NCI-H1930 (cell line): Measurements from ENCODE around the gene KHDC3L.

ENCODE experiments used
- DNase-seq, 2 experiments: peaks; one replicate each; lab custom pipeline; 2025; lab: John Stamatoyannopoulos, UW

KHDC3L gene, protein sequence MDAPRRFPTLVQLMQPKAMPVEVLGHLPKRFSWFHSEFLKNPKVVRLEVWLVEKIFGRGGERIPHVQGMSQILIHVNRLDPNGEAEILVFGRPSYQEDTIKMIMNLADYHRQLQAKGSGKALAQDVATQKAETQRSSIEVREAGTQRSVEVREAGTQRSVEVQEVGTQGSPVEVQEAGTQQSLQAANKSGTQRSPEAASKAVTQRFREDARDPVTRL

DNA sequence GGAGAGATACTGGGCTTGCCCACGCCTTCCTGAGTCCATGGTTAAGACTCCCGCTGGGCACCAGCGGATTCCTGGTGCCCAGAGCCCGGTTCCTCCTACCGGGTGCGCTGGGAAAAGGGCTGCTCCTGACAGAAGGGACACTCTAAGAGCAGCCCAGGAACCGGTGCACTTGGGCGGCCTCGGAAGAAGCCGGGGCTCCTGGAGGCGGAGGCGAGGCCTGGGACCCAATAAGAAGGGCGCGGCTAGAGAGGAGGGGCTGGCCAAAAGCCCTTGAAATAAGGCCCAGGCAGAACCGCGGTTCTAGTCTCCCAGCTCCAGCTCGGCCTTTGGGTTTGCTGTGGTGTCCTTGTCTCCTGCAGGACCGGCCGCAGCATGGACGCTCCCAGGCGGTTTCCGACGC is at the start of gene KHDC3L:
Gene KHDC3L (plus strand): TSS at position 301 of the 400 bp plus-strand sequence. CDS start 72 bp downstream, at position 373.
- DNase-seq: no peak

DNA sequence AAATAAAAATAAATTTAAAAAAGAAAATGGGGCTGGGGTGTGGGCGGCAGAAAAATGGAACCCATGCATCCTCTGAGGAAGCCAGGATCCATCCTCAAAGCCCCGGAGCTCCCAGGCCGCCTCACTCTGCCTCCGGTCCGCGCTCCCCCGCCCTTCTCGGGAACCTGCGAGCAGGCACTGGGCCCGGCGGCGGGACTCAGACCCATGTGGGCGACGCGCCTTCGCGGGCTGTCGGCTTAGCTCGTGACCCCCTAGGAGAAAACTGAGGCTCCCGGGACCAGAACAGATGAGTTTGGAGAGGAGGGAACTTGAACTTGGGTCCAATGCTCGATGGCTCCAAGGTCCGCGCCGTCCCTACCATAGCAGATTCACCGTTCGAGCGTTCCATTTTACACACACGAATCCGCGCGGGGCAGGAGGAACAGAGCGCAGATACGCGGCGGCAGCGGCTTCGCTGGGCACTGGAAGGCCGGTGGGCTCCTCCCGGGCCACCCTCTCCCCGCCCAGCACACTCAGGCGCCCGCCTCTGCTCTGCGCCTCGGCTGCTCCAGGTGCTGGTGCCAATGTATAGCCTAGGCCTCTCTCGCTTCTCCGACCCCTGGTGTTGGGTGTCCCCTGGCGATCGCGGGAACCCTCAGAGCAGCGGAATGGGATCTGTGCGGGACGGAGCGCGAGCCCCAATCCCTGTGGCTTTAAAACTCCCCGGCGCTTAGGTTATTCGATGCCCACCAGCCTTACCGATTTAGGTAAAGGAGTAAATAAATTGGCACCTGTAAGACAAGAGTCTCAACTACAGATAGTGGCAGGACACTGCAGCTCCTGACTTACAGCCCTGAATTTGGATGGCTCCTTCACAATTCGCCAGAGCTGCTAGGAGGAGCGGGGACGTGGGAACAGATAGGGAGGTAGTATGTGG is 47.6 kb upstream of the KHDC3L start:
- DNase-seq: no peak

DNA sequence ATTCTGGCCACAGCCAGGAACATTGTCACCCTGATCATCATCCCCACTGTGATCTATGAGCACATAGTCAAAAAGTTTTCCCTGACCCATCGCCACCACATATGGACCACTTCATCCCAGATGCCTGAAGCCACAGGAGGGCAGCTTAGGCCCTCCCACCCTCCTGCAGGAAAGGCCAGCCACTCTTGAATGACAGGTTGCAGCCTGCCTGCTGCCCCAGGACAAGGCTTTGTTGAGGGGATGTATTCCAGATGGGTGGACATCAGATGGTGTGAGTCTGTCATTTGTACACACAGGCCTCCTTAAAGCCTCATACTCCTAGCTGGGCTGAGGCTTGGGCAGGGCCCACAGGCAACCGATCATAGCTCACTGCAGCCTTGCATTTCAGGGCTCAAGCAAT is 39.1 kb upstream of the KHDC3L start:
- no peak for DNase-seq

DNA sequence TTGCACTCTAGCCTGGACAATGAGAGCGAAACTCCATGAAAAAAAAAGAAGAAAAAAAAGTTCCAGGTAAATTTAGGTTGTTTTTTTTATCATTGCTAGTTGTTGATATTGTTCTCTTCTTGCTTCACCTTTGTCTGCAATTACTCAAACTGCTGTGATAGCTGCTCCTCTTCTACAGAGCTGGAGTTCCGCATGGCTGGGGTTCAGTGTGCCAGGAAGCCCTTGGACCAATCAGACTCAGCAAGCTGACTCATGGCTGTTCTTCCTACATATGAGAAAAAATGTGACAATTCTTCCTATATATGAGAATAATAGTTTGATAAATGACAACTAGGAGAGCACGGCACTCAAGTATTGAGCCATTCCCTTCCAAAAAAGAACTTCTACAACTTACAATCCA is 36.8 kb upstream of the KHDC3L start:
- no peak for DNase-seq

DNA sequence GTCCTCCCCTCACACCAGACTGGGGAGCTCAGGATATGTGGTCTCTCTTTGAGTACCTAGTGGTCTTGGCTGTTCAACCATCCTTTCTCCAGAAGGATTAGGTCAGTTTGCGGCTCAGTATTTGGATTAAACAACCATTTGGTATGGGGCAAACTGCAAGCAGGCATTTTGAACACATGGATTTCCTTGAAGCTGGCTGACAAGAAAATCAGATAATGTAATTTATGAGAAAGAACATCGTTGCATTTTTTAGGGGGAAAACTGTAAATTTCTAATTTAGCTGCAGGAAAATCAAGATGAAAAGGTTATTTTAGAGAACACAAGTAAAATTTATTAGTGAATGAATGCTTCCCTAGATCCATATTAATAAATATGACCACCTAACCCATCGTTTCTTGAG is 33.7 kb upstream of the KHDC3L start:
- DNase-seq: no peak

DNA sequence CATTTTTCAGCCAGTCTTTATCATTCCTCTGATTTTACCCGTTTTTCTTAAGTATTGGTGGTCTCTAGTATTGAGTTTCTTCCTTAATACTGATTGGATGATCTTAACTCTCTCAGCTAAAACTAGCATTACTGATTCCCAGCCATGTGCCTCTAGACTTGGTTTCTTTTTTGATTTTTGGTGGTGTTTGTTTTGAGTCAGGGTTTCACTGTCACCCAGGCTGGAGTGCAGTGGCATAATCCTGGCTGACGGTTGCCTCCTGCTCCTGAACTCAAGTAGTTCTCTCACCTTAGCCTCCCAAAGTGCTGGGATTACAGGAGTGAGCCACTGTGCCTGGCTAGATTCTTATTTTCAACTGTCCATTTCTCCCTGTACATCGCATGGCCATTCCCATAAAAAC is 33.3 kb upstream of the KHDC3L start:
- no peak for DNase-seq

DNA sequence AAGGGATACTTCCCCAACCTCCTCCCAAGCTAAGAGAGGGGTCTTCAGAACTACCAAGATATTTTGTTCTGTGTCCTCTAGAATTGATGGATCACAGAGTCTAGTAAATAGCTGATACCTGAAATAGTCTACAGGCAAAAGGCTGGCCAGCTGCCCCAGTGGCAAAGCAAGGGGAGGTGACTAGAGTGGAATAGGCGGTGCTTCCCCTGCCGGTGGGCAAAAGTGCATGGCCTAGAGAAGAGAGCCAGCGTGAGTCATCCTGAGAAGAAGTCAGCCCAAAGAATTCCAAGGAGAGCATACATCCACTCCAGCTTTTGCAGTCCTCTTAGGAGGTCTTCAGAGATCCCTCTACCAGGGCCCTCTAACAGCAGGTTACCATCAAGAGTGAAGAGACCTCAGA is 23.1 kb upstream of the KHDC3L start:
- no peak for DNase-seq

DNA sequence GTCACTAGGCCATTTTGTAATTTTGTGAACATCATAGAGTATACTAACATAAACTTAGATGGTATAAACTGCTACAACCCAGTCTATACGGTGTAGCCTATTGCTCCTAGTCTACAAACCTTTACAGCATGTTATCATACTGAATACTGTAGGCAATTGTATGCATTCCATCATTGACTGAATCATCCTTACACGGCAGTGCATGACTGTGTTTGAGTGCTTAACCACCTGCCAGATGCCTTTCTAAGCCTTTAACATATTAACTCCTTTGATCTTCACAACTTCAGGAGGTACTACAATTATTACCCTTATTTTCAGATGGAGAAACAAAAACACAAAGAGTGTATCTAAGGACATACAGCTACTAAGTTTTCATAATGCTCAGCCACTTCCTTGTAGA is 22.4 kb upstream of the KHDC3L start:
- DNase-seq: no peak

DNA sequence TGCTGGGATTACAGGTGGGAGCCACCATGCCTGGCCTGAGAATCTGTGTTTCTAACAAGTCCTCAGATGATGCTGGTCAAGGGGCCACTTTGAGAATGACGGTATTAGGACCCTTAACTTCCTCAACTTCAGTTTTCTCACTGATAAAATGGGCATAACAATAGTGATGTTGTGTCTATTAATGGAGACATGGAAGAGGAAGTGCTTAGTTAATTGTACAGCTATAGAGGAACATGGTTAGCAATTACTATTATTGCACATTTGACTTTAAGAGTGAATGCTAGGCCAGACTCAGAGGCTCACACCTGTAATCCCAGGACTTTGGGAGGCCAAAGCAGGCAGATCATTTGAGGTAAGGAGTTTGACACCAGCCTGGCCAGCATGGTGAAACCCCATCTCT is 21.1 kb upstream of the KHDC3L start:
- DNase-seq: no peak

DNA sequence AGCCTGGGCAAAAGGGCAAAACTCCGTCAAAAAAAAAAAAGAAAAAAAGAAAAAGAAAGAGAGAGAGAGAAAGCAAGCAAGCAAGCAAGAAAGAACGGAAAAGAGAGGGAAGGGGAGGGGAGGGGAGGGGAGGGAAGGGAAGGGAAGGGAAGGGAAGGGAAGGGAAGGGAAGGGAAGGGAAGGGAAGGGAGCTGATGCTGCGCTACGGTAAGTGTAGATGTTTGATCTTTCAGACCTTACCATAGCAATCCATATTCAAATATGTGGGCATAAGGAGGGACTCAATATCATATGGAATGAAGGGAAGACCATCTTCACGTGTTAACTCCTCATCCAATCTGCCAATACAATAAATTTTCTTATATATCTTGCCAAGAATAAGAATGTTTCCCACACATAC is 20.3 kb upstream of the KHDC3L start:
- DNase-seq: no peak

DNA sequence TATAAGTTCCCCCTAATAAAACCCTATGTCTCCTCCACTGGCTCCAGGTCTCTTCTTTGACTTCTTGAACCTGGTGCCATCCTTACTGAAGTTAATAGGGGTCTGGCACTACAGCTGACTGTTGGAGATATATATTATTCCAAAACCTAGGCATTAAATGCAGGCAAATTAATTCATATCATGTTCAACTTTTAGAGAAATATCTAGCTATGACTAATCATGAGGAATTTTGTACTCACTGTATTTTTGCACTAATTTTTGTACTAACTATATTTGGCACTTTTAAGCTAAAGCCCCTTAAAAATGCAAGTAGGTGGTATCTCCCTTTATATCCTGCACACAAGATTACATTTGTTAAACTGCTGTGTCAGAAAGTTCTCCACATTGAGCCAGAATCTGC is 19.3 kb upstream of the KHDC3L start:
- no peak for DNase-seq

DNA sequence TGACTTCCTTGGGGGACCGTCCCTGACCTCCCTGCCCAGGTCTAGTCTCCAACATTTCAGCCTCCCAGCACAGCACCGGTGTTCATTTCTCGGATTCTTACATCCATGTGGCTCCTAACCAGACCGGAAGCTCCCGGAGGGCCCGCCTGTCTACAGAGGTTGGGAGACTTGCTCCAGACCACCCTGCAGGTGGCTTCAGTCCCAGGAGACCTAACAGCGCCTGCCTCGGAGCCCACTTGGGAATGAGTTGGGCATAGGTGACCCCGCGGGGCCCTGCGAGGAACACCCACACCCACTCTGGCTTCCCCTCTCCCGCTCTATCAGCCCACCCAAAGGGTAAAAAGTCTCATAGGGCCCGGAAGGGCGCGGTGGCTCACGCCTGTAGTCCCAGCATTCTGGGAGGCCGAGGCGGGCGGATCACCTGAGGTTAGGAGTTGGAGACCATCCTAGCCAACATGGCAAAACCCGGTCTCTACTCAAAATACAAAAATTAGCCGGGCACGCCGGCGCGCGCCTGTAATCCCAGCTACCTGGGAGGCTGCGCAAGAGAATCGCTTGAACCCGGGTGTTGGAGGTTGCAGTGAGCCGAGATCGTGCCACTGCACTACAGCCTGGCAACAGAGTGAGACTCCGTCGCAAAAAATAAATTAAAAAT is 13.8 kb upstream of the KHDC3L start:
- DNase-seq: no peak

DNA sequence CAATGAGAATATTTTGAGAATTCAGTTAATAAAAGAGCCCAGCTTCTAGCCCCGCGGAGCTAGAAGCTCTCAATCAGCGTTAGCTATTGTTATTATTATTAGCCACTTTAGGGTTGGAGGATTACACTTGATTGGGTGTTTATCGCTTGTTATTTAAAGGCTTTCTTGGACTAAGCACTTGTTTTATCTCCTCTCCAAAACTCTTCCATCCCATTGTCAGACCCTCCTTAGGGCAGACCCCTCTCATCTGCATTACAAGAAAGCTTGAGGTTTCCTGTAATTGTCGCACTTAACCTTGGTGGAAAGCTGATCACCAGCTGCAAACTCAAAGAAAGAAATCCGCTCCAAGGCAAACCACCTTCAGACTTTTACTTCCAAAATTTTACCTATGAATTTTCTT is 13.1 kb upstream of the KHDC3L start:
- DNase-seq: no peak

DNA sequence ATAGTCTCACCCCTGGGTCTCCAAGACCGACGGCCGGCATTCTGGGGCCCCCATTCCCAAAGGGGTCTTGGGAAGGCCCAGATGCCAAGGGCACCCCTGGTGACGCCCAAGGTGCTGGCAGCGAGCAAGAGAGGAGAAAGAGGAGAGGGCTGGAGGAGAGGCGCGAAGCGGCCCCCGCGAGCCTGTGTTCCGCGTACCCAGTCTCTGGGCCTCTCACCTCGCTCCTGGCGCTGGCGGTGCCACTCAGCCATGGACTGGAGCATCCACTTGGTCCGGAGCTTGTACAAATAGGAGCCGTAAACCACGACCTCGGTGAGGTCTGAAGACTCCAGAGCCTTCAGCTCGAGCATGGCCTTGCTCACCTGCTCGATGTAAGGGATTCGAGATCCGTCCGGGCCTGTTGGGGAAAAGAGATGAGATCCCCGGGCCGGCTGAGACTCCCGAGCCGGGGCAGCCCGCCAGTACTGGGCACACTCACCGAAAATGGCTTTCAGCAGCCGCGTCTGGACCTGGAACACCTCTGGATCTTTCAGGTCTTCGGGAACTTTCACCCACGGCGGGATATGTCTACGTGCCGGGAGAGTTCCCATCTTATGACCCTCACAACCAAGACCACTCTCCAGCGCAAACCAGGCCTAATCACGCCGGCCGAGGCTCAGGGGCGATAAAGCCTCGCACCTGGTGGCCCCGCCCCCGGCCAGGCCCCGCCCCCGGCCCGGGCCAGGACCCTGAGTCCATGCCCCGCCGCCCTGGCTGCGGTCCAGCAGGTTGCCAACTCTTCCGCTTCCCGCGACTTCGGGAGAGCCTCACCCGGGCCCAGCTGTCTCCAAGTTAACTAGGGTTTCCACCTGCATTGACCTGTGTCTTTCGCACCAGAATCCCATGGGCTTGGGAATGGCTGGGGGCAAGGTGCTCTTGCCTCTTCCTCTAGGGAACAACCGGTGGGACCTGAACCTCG is 8.5 kb upstream of the KHDC3L start, which contains the start of gene DPPA5:
Gene DPPA5 (minus strand): TSS at position 641 of the 958 bp plus-strand sequence. CDS start 51 bp downstream, at position 590.
- no peak for DNase-seq

DNA sequence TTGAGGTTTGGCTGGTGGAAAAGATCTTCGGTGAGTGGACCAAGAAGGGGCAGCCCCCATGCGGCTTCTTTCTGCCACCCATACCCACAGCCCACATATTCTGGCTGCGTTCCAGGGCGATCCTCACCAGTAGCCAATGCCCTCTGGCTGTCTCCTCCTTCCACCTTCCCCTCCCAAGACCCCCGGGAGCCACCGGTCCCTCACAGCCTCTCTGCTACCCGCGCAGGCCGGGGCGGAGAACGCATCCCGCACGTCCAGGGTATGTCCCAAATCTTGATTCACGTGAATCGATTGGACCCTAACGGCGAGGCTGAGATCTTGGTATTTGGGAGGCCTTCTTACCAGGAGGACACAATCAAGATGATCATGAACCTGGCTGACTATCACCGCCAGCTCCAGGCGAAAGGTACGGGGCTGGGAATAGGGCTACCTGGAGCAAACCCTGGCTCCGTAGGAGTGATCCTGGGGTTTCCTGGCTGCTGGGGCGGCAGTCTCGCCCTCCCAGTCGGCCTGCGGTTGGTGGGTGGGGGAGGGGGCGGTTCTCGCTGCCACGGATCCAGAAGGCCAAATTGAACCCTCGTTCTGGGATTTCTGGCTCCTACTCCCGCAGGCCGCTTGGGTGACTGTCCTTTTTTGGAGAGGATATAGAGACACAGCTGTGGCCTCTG is 545 bp downstream of the KHDC3L start:
- DNase-seq: no peak

DNA sequence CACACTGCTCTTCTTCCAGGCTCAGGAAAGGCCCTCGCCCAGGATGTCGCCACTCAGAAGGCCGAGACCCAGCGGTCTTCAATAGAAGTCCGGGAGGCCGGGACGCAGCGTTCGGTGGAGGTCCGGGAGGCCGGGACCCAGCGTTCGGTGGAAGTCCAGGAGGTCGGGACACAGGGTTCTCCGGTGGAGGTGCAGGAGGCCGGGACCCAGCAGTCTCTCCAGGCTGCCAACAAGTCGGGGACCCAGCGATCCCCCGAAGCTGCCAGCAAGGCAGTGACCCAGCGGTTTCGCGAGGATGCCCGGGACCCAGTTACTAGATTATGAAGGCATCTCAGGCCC is 1.0 kb downstream of the KHDC3L start:
- no peak for DNase-seq

DNA sequence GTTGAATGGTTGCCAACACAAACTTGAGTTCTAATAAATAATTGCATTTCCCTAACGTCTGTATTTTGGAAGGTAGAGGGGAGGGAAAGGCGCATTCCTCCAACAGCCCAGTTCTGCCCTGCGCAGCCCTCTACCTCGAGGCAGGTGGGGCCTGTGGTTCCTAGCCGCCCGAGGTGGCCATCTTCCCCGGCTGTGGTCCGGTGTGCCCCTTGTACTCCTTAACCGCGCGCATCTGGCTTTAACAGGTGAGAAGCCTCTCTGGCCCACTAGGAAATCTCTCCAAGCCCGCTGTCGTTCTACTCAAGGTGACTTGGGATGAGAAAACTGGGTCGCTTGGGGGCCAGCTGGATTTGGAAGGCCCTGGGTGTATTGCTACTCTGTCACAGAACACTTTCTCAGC is 1.7 kb downstream of the KHDC3L start:
- no peak for DNase-seq

DNA sequence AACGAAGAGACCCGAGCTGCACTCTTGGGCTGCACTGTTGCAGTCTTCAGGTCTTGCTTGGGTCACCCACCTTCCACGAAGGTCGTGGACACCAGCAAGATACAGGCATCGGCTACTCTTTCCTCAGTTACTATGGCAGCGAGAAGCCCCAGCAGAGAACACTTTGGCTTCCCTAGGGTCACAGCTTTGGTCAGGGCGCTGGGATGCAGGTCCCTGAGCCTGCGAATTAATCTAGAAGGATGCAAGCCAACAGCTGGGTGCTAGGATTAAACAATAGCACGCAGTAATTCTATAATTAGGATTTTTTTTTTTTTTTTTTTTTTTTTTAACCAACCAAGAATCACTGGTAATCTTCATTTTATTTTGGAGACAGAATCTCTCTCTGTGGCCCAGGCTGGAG is 2.1 kb downstream of the KHDC3L start:
- no peak for DNase-seq

DNA sequence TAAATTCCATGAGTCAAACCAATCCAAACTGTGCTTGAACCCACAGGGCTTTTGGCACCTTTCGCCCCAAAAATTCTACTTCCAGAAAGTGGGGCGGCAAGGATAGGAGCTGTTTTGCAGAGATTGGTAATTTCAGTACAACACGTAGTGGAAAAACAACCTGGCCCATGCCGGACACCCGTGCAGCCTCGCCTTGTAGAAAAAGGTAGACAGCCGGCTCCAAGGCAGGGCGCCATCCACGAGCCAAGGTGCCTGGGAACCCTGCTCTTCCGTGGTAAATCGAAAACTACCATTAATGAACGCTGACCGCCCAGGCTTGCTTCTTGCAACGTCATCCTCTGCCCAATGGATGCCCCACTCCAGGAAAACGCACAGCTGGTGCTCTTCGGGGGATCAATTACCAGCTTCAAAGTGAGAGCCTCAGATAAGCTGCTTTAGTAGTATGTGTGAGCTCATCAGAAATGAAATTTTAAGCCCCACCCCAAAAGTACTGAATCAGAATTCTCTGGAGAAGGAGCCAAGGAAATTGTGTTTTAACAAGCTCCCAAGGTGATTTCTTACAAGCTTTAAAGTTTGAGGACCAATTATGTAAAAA is 5.4 kb downstream of the KHDC3L start:
- no peak for DNase-seq

DNA sequence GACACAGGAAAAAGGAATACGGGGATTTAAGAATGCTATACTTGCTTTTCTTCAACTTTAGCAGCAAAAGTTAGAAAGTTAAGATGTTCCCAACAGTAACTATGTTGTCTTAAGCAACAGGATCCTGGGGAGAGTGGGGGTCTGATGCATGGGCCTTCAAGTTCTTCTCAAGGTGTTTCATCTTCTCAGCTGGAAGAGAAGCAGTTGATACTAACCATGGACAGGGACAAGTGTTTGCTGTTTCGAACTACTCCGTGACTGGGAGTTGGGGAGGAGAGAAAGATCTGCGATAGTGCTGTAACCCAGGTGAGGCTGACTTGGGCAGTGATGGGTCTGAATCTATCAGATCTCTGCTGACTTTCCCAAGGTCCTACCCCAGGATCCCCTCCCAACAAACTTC is 6.2 kb downstream of the KHDC3L start:
- DNase-seq: no peak

DNA sequence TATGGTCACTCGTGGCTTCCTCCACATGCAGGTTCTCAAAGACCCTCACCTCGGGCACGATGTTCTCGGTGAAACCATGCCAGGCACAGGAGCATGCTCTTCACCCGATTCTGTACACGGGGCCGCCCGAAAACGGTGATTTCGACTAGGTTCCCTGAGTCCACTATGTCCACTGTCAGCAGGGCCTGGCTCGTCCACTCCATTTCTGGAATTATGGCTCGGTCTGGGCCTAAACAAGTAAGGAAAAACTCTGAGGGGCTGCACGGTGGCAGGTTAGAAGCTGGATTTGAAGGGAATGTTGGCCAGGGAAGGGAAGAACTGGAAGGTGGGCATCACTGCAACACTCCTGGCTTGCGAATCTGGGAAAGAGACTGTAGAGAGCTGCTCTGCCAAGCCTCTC is 6.7 kb downstream of the KHDC3L start:
- no peak for DNase-seq
